OCI-LY7 (cell line): ENCODE data around the gene PKN3. TPM values are rescaled to one million over a fixed set of nuclear protein-coding genes. Genes with fewer than 3 reads are reported as not detected.

Experiments used
- BruUV-seq: library from RNA; stranded (reverse); fragments of 400-500 nt; replicated peaks from 2 replicates; lab custom pipeline; 2021; lab: Mats Ljungman, UMichigan
- CTCF ChIA-PET: fragments of 300-600 bp; sonication (Branson Sonifier 250); formaldehyde crosslinking; loops from one replicate; lab custom pipeline; 2022; ENCODE audit warnings: antibody characterized with exemption; ENCODE audit not compliant: unreplicated experiment; lab: Charles Lee
- POLR2A ChIA-PET: fragments of 300-600 bp; sonication (Branson Sonifier 250); formaldehyde crosslinking; loops from one replicate; lab custom pipeline; 2022; ENCODE audit warnings: antibody characterized with exemption; lab: Charles Lee
- DNase-seq: peaks from one replicate; pipeline ENCODE4 v3.0.0-alpha.2; 2015; ENCODE audit warnings: low spot score
- H2AFZ ChIP-seq: fragments of 200-600 bp; sonication (generic), shearing (Covaris generic); 2 replicates; pipeline ENCODE4 v1.6.1; 2014; ENCODE audit warnings: mild to moderate bottlenecking, antibody characterized with exemption, low read length, moderate library complexity
- H3K27ac ChIP-seq: fragments of 200-600 bp; sonication (generic); 2 replicates; pipeline ENCODE4 v1.5.1; 2014; ENCODE audit warnings: mixed run types, low read depth, mild to moderate bottlenecking, moderate library complexity, low read length, inconsistent platforms; ENCODE audit not compliant: poor library complexity, severe bottlenecking
- H3K36me3 ChIP-seq: fragments of 200-600 bp; sonication (generic); 2 replicates; pipeline ENCODE4 v1.6.1; 2014; ENCODE audit warnings: mild to moderate bottlenecking, antibody characterized with exemption, low read length, moderate library complexity, mixed read lengths; ENCODE audit not compliant: insufficient read depth
- H3K4me1 ChIP-seq: fragments of 200-600 bp; sonication (generic); 2 replicates; pipeline ENCODE4 v1.5.1; 2014; ENCODE audit warnings: mild to moderate bottlenecking, low read length; ENCODE audit not compliant: insufficient read depth, poor library complexity, severe bottlenecking
- H3K4me2 ChIP-seq: fragments of 200-600 bp; sonication (generic); 2 replicates; pipeline ENCODE4 v1.6.1; 2014; ENCODE audit warnings: mild to moderate bottlenecking, low read length
- H3K4me3 ChIP-seq: fragments of 200-600 bp; sonication (generic); 2 replicates; pipeline ENCODE4 v1.5.1; 2014; ENCODE audit warnings: mild to moderate bottlenecking, low read depth, low read length; ENCODE audit not compliant: poor library complexity, severe bottlenecking
- H3K79me2 ChIP-seq: fragments of 200-600 bp; sonication (generic); 2 replicates; pipeline ENCODE4 v1.6.1; 2016; ENCODE audit warnings: low read depth, mild to moderate bottlenecking, low read length, moderate library complexity, mixed read lengths; ENCODE audit not compliant: insufficient read depth
- H3K9me2 ChIP-seq: fragments of 200-600 bp; sonication (generic); 2 replicates; pipeline ENCODE4 v1.6.1; 2016; ENCODE audit warnings: mild to moderate bottlenecking, low read length, mixed read lengths; ENCODE audit not compliant: insufficient read depth
- H3K9me3 ChIP-seq: fragments of 200-600 bp; sonication (generic); 2 replicates; pipeline ENCODE4 v1.6.1; 2014; ENCODE audit warnings: mild to moderate bottlenecking, mixed run types, low read length, mixed read lengths
- H4K20me1 ChIP-seq: fragments of 200-600 bp; sonication (generic); 2 replicates; pipeline ENCODE4 v1.6.1; 2014; ENCODE audit warnings: mild to moderate bottlenecking, antibody characterized with exemption, low read length, moderate library complexity, mixed read lengths; ENCODE audit not compliant: insufficient read depth
- EZH2phosphoT487 ChIP-seq: fragments of 200-600 bp; sonication (generic); IDR thresholded peaks from 2 replicates; pipeline ENCODE4 v1.6.1; 2018; ENCODE audit warnings: low read depth, borderline replicate concordance, mild to moderate bottlenecking, mixed run types, antibody characterized with exemption, low read length, moderate library complexity, mixed read lengths
- intact Hi-C: fragments of 100-400 bp; cut with micrococcal nuclease; formaldehyde crosslinking; loops from one replicate; pipeline ENCODE4 v1.10.0; 2022; ENCODE audit not compliant: unreplicated experiment
- total RNA-seq, 2 experiments: library from RNA; depleted of rRNA in 1 of 2; stranded (reverse); fragments of >200 nt in 1 of 2; shearing (Covaris generic) in 1 of 2; gene quantifications; 2 replicates each; pipeline ENCODE4 v1.2.3, GENCODE V29; 2014 to 2022
- TF ChIP-seq, protein P1 (sequence below): fragments of 200-600 bp; sonication (generic); conservative IDR thresholded peaks from 2 replicates; pipeline ENCODE4 v1.5.1; 2014; ENCODE audit warnings: mild to moderate bottlenecking, antibody characterized with exemption, low read length, moderate library complexity, mixed read lengths

The PKN3 gene
- total RNA-seq, 2 experiments from 2014 or later: 1.5 to 3.3 TPM

DNA sequence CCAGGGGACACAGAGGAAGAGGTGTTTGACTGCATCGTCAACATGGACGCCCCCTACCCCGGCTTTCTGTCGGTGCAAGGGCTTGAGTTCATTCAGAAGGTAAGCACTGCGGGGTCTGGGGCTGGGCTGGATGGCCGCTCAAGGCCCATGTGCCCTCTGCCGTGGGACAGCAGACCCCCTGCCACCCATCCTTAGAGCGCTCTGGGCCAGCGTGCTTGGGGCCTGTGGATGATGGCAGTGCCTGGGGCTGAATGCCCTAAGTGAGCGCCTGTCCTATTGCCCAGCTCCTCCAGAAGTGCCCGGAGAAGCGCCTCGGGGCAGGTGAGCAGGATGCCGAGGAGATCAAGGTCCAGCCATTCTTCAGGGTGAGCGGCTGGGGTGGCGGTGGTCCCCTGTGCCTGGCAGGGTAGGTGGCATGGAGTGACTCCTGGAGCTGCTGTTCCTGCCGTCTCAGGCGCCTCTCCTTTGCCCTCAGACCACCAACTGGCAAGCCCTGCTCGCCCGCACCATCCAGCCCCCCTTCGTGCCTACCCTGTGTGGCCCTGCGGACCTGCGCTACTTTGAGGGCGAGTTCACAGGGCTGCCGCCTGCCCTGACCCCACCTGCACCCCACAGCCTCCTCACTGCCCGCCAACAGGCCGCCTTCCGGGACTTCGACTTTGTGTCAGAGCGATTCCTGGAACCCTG is 17.8 kb downstream of the PKN3 start:
- Histone ChIP-seq H3K9me3 (no peaks in the 10 kb centered on the region), H3K27ac (no peak overlapping the region), H3K9me2 (no peaks in the 10 kb centered on the region), H3K4me1 (peaks cover 18% of the 10 kb centered on the region), H4K20me1 (no peaks in the 10 kb centered on the region), H3K36me3 (no peaks in the 10 kb centered on the region; the same call in 1 of the 2 replicates), H3K79me2 (peaks cover 5% of the 10 kb centered on the region; the same call in 1 of the 2 replicates), H3K4me2 (no peak overlapping the region), H2AFZ (no peak overlapping the region), H3K4me3 (no peak overlapping the region)
- CTCF ChIA-PET: no interaction called here
- no peak for DNase-seq
- no TSS peak for BruUV-seq
- POLR2A ChIA-PET: no interaction called here
- TF ChIP-seq EZH2phosphoT487: no peak
- TF ChIP-seq, protein P1, sequence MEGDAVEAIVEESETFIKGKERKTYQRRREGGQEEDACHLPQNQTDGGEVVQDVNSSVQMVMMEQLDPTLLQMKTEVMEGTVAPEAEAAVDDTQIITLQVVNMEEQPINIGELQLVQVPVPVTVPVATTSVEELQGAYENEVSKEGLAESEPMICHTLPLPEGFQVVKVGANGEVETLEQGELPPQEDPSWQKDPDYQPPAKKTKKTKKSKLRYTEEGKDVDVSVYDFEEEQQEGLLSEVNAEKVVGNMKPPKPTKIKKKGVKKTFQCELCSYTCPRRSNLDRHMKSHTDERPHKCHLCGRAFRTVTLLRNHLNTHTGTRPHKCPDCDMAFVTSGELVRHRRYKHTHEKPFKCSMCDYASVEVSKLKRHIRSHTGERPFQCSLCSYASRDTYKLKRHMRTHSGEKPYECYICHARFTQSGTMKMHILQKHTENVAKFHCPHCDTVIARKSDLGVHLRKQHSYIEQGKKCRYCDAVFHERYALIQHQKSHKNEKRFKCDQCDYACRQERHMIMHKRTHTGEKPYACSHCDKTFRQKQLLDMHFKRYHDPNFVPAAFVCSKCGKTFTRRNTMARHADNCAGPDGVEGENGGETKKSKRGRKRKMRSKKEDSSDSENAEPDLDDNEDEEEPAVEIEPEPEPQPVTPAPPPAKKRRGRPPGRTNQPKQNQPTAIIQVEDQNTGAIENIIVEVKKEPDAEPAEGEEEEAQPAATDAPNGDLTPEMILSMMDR: no peak
- intact Hi-C loops: loop anchor here (5.0 to 10.0 kb wide), 4 partner anchors 75 to 263 kb away; partner anchors contain the start of genes ODF2, PHYHD1 and SPTAN1

DNA sequence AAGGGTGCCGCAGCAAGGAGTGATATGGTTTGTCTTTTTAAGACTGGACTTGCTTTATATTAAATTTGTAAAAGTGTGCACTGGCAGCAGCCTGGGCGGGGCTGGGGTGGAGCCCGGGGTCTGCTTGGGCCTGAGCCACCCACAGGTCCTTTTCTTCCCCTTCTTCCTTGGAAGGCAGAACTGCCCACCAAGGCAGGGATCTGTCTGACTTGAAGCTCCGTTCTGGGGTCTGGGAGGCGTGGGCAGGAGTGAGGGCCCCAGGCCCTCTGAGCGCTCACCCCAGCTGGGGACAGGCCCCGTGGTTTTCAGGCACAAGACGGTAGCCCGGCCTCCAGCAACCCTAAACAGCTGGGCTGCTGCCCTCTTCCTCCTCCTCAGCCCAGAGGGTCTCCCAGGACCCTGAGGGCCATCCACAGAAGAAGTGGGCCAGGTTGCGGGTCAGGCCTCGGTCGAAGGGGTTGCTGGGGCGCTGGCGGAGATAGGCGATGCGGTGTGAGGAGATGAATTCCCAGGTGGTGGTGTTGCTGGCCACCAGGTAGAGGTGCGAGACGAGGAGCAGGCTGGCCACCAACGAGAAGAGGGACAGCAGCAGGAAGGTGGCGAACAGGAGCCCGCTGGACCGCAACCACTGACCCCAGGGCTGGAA is 18.7 kb downstream of the PKN3 start:
- Histone ChIP-seq H3K4me2 (no peak overlapping the region), H3K9me3 (no peaks in the 10 kb centered on the region), H3K27ac (no peak overlapping the region), H4K20me1 (no peaks in the 10 kb centered on the region), H3K4me3 (no peak overlapping the region), H3K4me1 (peaks cover 20% of the 10 kb centered on the region), H3K36me3 (no peaks in the 10 kb centered on the region; the same call in 1 of the 2 replicates), H3K9me2 (no peaks in the 10 kb centered on the region), H3K79me2 (peaks cover 5% of the 10 kb centered on the region; the same call in 1 of the 2 replicates), H2AFZ (no peak overlapping the region)
- TF ChIP-seq, protein P1: no peak
- no peak for TF ChIP-seq EZH2phosphoT487
- CTCF ChIA-PET: no interaction called here
- DNase-seq: no peak
- POLR2A ChIA-PET: no interaction called here
- BruUV-seq: TSS peak; percentile 62
- intact Hi-C loops: loop anchor here (5.0 to 10.0 kb wide), 4 partner anchors 76 to 264 kb away; partner anchors contain the start of genes ODF2, PHYHD1 and SPTAN1
